Endothelial cell of umbilical vein (primary cell): ENCODE data around the gene CTDSPL. TPM values are rescaled to one million over a fixed set of nuclear protein-coding genes. Genes with fewer than 3 reads are reported as not detected.

Source experiments
- BruUV-seq: library from RNA; stranded (reverse); fragments of 400-500 nt; replicated peaks from 2 replicates; lab custom pipeline; 2021; lab: Mats Ljungman, UMichigan
- CTCF ChIA-PET: fragments of 300-600, 350-600 bp; sonication (Branson Sonifier 250); formaldehyde crosslinking; loops from one replicate; lab custom pipeline; 2021; ENCODE audit warnings: antibody characterized with exemption, inconsistent platforms; lab: Charles Lee
- POLR2A ChIA-PET: fragments of 300-600, 350-600 bp; sonication (Branson Sonifier 250); formaldehyde crosslinking; loops from one replicate; lab custom pipeline; 2021; ENCODE audit warnings: antibody characterized with exemption, inconsistent platforms; lab: Charles Lee
- DNase-seq: peaks from one replicate; pipeline ENCODE4 v3.0.0-alpha.2; 2011; ENCODE audit warnings: low read depth, low spot score
- FAIRE-seq: peaks from 2 replicates; lab custom pipeline; 2011; peaks lifted over from hg19 to GRCh38; lab: Jason Lieb, UNC
- H2AFZ ChIP-seq: 2 replicates; pipeline ENCODE4 v1.6.0; 2012; ENCODE audit warnings: low read depth, low read length, control low read depth, inconsistent platforms
- H3K27ac ChIP-seq: 2 replicates; pipeline ENCODE4 v1.5.1; 2011; ENCODE audit warnings: low read depth, mild to moderate bottlenecking, control low read depth, low read length, moderate library complexity; ENCODE audit not compliant: insufficient read depth
- H3K27me3 ChIP-seq, 2 experiments: 2 replicates each; pipeline versions ENCODE4 v1.6.0 to v1.6.1; 2011; ENCODE audit warnings: low read length in 2 of 2, mixed read lengths in 1 of 2; ENCODE audit not compliant: control insufficient read depth in 2 of 2, insufficient read depth in 2 of 2
- H3K36me3 ChIP-seq, 2 experiments: 2 replicates in 1 of 2; 3 replicates in 1 of 2; pipeline ENCODE4 v1.5.1; 2011; ENCODE audit warnings: low read length in 2 of 2, mild to moderate bottlenecking in 1 of 2, moderate library complexity in 1 of 2; ENCODE audit not compliant: control insufficient read depth in 2 of 2, insufficient read depth in 2 of 2; ENCODE audit errors: extremely low read depth in 1 of 2
- H3K4me1 ChIP-seq: 3 replicates; pipeline ENCODE4 v1.5.1; 2011; ENCODE audit warnings: mild to moderate bottlenecking, low read length; ENCODE audit not compliant: control insufficient read depth, insufficient read depth; ENCODE audit errors: extremely low read depth
- H3K4me2 ChIP-seq: 2 replicates; pipeline ENCODE4 v1.6.1; 2011; ENCODE audit warnings: low read length, control low read depth, mixed read lengths; ENCODE audit not compliant: insufficient read depth
- H3K4me3 ChIP-seq, 3 experiments: fragments of 200-600 bp in 1 of 3; sonication (generic), shearing (Covaris generic) in 1 of 3; replicated peaks in 1 of 3; 2 replicates each; pipeline ENCODE4 v1.5.1; 2011 to 2016; ENCODE audit warnings: control low read depth in 3 of 3, low read length in 3 of 3, mild to moderate bottlenecking in 2 of 3, inconsistent platforms in 1 of 3, low read depth in 1 of 3, moderate library complexity in 1 of 3; ENCODE audit not compliant: insufficient read depth in 1 of 3
- H3K79me2 ChIP-seq: 2 replicates; pipeline ENCODE4 v1.6.0; 2012; ENCODE audit warnings: low read length, inconsistent platforms; ENCODE audit not compliant: control insufficient read depth, insufficient read depth
- H3K9ac ChIP-seq: replicated peaks from 2 replicates; pipeline ENCODE3; 2011; ENCODE audit warnings: low read length, control low read depth; ENCODE audit not compliant: insufficient read depth; ENCODE audit errors: extremely low read depth
- H3K9me1 ChIP-seq: replicated peaks from 3 replicates; pipeline ENCODE4 v1.6.0; 2011; ENCODE audit warnings: mild to moderate bottlenecking, low read length; ENCODE audit not compliant: control insufficient read depth, insufficient read depth; ENCODE audit errors: extremely low read depth
- H3K9me3 ChIP-seq: replicated peaks from 2 replicates; pipeline ENCODE4 v1.5.1; 2012; ENCODE audit warnings: low read length, inconsistent platforms; ENCODE audit not compliant: control insufficient read depth, insufficient read depth
- H4K20me1 ChIP-seq: replicated peaks from 2 replicates; pipeline ENCODE3; 2011; ENCODE audit warnings: mild to moderate bottlenecking, low read length; ENCODE audit not compliant: control insufficient read depth, insufficient read depth; ENCODE audit errors: extremely low read depth
- EZH2 ChIP-seq: IDR thresholded peaks from 2 replicates; pipeline ENCODE4 v1.6.1; 2012; ENCODE audit warnings: borderline replicate concordance, low read depth, mild to moderate bottlenecking, moderate library complexity, low read length, inconsistent platforms; ENCODE audit not compliant: severe bottlenecking
- FOS ChIP-seq: IDR thresholded peaks from 2 replicates; pipeline ENCODE4 v1.6.1; 2011; ENCODE audit warnings: mild to moderate bottlenecking, low read length, moderate library complexity, borderline replicate concordance; ENCODE audit not compliant: insufficient read depth
- GATA2 ChIP-seq: IDR thresholded peaks from 2 replicates; pipeline ENCODE4 v1.7.0; 2011; ENCODE audit warnings: low read depth, mild to moderate bottlenecking, moderate library complexity, mixed read lengths, low read length; ENCODE audit not compliant: insufficient read length, insufficient read depth
- JUN ChIP-seq: IDR thresholded peaks from 2 replicates; pipeline ENCODE4 v1.6.1; 2011; ENCODE audit warnings: borderline replicate concordance, low read depth; ENCODE audit not compliant: insufficient read length, insufficient read depth
- MYC ChIP-seq: IDR thresholded peaks from one replicate; pipeline ENCODE4 v1.6.1; 2011; ENCODE audit warnings: mild to moderate bottlenecking, low read depth, low read length
- POLR2A ChIP-seq: IDR thresholded peaks from 2 replicates; pipeline ENCODE4 v1.6.1; 2012; ENCODE audit warnings: low read depth, mild to moderate bottlenecking, control low read depth, low read length
- POLR2AphosphoS5 ChIP-seq: IDR thresholded peaks from 2 replicates; pipeline ENCODE4 v1.6.1; 2012; ENCODE audit warnings: low read depth, mild to moderate bottlenecking, control low read depth, low read length, moderate library complexity; ENCODE audit not compliant: insufficient read depth
- dilution Hi-C: fragments of 300-500 bp; cut with MboI; formaldehyde crosslinking; loops from one replicate; pipeline ENCODE4 v1.15.0; 2019; ENCODE audit warnings: low sequenced_read_pairs; ENCODE audit not compliant: extremely low pct_ligation_motif_present
- intact Hi-C: fragments of 100-400 bp; cut with micrococcal nuclease; formaldehyde crosslinking; loops from one replicate; pipeline ENCODE4 v1.10.0; 2022
- polyA plus RNA-seq, 4 experiments: library from polyadenylated mRNA; depleted of rRNA in 3 of 4; stranded (reverse) in 3 of 4; unstranded in 1 of 4; fragments of >200 nt; gene quantifications; 2 replicates each; pipeline versions ENCODE4 v1.2.1 to v1.2.3, GENCODE V29; 2011 to 2012; ENCODE audit warnings: missing spikeins in 1 of 4
- total RNA-seq: library from RNA; stranded (reverse); gene quantifications from 2 replicates; pipeline ENCODE4 v1.2.3, GENCODE V29; 2021
- TF ChIP-seq, protein P1 (sequence below), 2 donors: IDR thresholded peaks; 1 replicate in 1 of 2; 2 replicates in 1 of 2; pipeline ENCODE4 v1.5.1; 2011; ENCODE audit warnings: low read length in 2 of 2, mild to moderate bottlenecking in 2 of 2, moderate library complexity in 2 of 2, control low read depth in 1 of 2, inconsistent platforms in 1 of 2, low read depth in 1 of 2; ENCODE audit not compliant: insufficient read depth in 1 of 2; ENCODE audit errors: extremely low read depth in 1 of 2
- TF ChIP-seq, protein P2 (sequence below): IDR thresholded peaks from 2 replicates; pipeline ENCODE4 v1.6.1; 2011; ENCODE audit not compliant: insufficient read depth, insufficient read length

CTDSPL gene
- total and polyA plus RNA-seq, 2 donors (not counting 3 experiments of a cell fraction or from before 2014, with no cell fraction given) = 30.1 to 43.2 TPM

DNA sequence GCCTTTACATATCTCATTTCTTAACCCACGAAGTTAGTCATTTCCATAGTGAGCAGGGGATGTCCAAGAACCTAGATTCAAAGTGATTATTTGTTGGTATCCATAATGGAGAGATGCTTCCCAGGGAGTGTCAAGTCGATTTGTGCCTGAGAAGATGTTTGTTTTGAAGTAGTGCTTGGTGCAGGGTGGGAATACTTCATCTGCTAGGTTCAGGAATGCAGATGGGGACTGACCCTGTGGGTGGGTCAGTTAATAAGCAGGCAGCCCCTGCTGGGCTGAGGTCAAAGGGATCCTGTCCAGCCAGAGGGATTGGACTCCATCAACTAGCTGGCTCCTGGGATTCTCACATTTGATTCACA lies 84.8 kb downstream of the CTDSPL start:
- Histone ChIP-seq H3K4me2 (no peak overlapping the region), H3K9ac (no peak overlapping the region), H3K79me2 (no peaks in the 10 kb centered on the region)

More for the DNA sequence above, 84.8 kb downstream of the CTDSPL start:
- no peak overlapping the region for H2AFZ ChIP-seq
- H3K27ac ChIP-seq = no peak overlapping the region
- BruUV-seq = no TSS peak
- intact Hi-C loops = loop anchor here (1.0 kb wide), 1 partner anchor 10 kb away; no protein-coding TSS in a partner anchor
- no peak for TF ChIP-seq JUN
- TF ChIP-seq EZH2 = no peak
- no peak for TF ChIP-seq POLR2A
- TF ChIP-seq FOS = no peak
- TF ChIP-seq, protein P1, sequence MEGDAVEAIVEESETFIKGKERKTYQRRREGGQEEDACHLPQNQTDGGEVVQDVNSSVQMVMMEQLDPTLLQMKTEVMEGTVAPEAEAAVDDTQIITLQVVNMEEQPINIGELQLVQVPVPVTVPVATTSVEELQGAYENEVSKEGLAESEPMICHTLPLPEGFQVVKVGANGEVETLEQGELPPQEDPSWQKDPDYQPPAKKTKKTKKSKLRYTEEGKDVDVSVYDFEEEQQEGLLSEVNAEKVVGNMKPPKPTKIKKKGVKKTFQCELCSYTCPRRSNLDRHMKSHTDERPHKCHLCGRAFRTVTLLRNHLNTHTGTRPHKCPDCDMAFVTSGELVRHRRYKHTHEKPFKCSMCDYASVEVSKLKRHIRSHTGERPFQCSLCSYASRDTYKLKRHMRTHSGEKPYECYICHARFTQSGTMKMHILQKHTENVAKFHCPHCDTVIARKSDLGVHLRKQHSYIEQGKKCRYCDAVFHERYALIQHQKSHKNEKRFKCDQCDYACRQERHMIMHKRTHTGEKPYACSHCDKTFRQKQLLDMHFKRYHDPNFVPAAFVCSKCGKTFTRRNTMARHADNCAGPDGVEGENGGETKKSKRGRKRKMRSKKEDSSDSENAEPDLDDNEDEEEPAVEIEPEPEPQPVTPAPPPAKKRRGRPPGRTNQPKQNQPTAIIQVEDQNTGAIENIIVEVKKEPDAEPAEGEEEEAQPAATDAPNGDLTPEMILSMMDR (IDR thresholded peaks at IDR 0.05; ENCODE audit: extremely low read depth in 1 of 2, insufficient read depth in 1 of 2, low read depth in 1 of 2, low read length in 2 of 2) = no peak
- TF ChIP-seq POLR2AphosphoS5 = no peak
- TF ChIP-seq GATA2 = no peak
- TF ChIP-seq, protein P2, sequence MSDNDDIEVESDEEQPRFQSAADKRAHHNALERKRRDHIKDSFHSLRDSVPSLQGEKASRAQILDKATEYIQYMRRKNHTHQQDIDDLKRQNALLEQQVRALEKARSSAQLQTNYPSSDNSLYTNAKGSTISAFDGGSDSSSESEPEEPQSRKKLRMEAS = no peak
- no peak for TF ChIP-seq MYC
- DNase-seq (no peak), FAIRE-seq (no peak)
- ChIA-PET CTCF (interaction anchor here (1.0 to 3.7 kb wide), 7 partner anchors 11 to 92 kb away, joined by 3 to 32 read pairs (median 7); no protein-coding TSS in a partner anchor), POLR2A (no interaction called here)
- H3K36me3 ChIP-seq = no peaks in the 10 kb centered on the region
- peaks cover 27% of the 10 kb centered on the region for H3K4me1 ChIP-seq
- H4K20me1 ChIP-seq = no peaks in the 10 kb centered on the region
- dilution Hi-C loops = no loop called here
- no peak overlapping the region for H3K4me3 ChIP-seq
- no peaks in the 10 kb centered on the region for H3K9me3 ChIP-seq
- no peaks in the 10 kb centered on the region for H3K27me3 ChIP-seq
- no peaks in the 10 kb centered on the region for H3K9me1 ChIP-seq
